HPDE6-E6E7 (cell line): ENCODE measurements around the gene PTDSS2.
"Not testable (repeated sequence)": the region's sequence is repeated elsewhere in the genome, so short reads cannot be mapped to it uniquely, and the experiment has no call there.

ENCODE experiments used
- DNase-seq: peaks from one replicate; pipeline ENCODE4 v3.0.0; 2011; ENCODE audit warnings: missing footprints; ENCODE audit errors: extremely low spot score

Gene PTDSS2

DNA sequence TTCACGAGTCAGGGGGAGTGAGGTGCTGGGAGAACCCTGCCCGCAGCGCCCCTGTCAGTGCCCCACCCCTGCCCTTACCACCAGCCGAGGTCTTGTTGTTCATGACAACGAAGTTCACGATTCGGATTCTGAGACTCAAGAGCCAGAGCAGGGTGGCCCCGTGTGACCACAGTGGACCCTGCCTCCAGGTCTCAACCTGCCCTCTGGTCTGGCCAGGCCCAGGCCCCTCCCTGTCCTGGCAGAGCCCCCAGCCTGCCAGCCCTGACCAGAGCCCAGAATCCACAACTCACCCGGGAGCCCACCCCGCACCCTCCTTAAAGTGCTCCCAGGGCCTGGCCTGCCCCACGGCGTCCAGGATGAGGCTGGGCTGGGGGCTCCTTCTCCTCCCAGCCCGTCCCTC lies 18.2 kb upstream of the PTDSS2 start:
- no peak for DNase-seq

DNA sequence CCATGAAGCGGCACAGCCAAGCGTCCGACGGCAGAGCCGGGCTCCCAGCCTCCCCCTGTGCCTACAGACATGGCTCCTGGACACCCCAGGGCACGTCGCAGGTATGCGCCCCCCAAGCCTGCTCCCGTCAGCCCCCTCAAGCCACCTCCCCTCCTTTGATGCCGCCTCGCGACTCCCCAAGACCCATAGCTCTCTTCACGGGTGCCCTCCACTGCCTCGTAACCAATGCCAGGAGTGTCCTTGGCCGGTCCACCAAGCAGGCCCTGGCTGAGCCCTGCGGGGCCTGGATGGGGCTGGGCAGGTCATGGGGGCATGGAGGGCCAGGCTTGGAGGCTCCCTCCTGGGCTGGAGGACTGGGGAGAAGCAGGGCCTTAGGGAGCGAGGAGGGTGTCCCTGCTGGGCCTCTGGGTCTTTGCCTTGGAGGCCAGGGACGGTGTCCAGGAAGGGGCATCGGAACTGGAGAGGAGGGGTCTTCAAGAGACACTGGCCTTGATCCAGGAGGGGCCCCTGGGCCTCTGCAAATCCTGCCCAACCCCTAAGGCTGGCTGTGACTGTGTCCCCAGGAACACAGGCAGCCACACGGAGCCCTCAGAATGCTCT lies 17.5 kb upstream of the PTDSS2 start:
- DNase-seq: no peak

DNA sequence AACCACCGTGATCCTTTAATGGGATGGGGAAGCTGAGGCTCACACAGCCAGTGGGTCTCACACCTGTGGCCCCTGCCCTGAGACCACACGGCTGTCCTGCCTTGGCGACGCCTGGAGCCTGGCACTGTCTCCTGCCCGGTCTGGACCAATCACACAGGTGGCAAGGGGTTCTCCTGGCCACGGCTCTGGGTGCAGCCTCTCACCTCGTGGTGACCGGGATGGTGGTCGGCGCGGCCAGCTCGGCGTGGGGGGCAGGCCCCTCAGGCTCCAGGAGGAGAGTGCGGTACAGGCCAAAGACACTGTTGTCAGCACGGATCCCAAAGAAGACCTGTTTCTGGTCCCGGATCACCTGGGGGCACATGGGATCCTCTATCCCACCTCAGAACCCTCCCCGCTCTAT lies 17.0 kb upstream of the PTDSS2 start:
- no peak for DNase-seq

DNA sequence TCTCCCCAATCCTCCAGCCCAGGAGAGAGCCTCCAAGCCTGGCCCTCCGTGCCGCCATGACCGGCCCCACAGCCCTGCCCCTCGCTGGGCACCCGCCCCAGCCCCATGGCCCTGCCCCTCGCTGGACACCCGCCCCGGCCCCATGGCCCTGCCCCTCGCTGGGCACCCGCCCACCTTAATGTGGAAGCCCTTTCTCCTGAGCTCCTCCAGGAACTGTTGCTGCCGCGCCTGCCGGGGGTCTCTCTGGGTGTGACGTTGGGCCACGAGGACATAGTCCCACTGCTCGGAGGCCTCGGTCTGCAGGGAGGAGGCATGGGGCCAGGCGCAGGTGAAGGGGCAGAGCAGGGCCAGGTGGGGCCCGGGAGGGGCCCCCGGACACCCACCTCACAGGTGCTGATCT lies 16.4 kb upstream of the PTDSS2 start:
- DNase-seq: no peak

DNA sequence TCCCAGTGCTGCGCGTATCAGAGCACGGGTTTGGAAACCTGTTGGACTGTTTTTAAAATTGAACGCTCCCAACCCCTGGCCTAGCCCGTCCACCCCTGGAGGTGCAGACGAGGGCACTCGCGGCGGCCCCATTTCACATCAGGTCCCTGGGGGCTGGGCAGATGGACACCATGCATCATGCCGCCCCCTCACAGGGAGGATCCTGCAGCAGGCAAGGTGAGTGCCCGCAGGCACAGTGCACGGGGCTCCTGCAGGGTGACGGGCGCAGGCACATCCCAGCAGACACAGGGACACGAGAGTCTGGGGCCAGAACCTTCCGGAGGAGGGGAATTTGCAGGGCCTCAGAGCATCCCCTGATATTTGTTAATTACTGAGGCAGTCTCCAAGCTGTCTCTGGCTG lies 15.6 kb upstream of the PTDSS2 start:
- DNase-seq: no peak

DNA sequence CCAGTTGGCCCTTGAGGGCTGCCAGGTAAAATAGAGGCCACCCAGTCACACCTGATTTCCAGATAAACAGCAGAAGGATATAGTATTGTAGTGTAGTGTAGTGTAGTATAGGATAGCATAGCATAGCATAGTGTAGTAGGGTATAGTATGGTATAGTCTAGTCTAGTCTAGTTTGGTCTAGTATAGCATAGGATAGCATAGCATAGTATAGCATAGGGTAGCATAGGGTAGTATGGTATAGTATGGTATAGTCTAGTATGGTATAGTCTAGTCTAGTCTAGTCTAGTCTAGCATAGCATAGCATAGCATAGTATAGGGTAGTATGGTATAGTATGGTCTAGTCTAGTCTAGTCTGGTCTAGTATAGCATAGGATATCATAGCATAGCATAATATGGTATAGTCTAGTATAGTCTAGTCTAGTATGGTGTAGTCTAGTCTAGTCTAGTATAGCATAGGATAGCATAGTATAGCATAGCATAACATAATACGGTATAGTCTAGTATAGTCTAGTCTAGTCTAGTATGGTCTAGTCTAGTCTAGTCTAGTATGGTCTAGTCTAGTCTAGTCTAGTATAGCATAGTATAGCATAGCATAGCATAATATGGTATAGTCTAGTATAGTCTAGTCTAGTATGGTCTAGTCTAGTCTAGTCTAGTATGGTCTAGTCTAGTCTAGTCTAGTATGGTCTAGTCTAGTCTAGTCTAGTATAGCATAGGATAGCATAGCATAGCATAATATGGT lies 14.9 kb upstream of the PTDSS2 start:
- not testable (repeated sequence) for DNase-seq

DNA sequence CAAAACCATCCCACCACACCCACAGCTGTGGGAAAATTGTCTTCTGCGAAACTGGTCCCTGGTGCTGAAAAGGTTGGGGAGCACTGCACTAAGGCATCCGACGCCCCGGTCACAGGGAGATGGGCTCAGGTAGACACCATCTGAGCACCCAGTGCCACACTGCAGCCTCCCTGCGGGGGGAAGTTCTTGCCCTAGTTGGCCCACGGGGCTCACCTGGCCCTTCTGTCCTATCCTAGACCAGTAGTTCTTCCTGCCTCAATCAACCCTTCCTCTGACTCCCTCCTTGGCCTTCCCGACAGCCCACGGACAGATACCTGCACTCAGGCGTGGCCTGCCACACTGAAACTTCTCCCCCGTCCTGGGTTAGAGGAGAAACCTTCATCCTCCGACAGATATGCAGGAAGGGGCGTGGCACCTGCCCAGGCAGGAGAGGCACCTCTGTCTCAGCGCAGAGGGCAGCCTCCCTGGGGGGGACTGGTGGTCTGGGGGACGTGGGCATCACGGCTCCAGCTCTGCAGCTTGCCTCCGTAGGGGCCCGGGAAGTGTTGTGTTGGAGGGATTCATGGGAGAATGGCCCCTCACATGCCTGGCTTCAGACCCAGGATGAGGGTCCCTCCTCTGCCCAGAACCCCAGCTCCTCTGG lies 12.7 kb upstream of the PTDSS2 start:
- DNase-seq: no peak

DNA sequence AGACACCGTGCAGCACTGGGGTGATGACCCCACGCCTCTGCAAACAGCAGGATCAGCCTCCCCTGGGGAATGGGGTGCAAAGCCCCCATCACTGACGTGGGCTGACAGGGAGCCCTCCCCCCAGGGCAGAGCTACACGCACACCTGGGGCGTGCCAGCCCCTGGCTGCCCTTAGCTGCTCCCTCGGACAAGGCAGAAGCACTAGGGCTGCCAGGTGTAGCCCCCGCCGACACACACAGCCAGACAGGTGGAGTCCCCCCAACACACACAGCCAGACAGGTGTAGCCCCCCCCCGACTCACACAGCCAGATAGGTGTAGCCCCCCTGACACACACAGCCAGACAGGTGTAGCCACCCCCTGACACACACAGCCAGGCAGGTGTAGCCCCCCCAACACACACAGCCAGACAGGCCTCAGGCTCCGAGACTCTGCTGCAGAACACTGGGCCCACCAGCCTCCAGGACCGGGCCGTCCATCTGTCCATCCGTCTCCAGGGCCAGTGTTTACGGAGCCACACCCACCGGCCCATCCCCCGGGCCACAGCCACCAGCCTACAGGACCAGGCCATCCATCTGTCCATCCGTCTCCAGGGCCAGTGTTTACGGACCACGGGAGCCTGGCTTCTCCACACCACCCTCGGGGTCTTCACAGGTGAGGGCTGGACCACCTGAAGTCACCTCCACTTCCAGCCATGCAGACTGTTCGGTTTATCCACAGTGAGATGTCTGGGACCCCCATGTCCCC lies 11.8 kb upstream of the PTDSS2 start:
- no peak for DNase-seq

DNA sequence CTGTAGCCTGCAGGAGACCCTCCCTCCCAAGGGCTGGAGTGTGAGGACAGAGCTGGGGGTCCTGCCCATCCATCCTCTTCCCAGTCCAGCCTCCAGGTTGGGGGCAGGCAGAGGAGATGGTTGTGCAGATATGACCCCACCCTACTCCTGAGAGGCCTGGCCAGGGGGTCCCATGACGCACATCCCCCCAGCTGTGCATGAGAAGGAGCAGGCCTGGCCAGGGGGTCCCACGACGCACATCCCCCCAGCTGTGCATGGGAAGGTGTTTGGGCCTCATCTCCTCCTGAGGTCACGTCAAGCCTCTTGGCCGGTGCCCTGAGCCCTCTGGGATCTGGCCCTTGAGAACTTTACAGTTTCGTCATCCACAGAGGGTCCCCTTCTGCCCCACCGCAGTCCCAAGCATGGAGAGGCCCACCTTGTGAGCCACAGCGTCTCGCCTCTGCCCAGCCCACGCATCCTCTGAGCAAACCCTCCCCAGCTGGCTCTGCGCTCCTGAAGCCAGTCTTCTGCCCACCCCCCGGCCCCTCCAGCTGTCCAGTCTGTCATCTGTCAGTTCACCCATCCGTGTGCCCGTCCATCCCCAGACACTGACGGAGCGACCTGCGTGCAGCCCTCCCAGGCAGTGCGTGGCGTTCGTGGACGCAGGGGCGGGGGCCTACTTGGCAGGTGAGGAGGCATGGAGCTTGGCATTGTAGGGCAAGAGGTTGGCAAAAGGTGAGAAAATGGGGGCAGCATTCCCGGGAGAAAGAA lies 10.6 kb upstream of the PTDSS2 start:
- no peak for DNase-seq

DNA sequence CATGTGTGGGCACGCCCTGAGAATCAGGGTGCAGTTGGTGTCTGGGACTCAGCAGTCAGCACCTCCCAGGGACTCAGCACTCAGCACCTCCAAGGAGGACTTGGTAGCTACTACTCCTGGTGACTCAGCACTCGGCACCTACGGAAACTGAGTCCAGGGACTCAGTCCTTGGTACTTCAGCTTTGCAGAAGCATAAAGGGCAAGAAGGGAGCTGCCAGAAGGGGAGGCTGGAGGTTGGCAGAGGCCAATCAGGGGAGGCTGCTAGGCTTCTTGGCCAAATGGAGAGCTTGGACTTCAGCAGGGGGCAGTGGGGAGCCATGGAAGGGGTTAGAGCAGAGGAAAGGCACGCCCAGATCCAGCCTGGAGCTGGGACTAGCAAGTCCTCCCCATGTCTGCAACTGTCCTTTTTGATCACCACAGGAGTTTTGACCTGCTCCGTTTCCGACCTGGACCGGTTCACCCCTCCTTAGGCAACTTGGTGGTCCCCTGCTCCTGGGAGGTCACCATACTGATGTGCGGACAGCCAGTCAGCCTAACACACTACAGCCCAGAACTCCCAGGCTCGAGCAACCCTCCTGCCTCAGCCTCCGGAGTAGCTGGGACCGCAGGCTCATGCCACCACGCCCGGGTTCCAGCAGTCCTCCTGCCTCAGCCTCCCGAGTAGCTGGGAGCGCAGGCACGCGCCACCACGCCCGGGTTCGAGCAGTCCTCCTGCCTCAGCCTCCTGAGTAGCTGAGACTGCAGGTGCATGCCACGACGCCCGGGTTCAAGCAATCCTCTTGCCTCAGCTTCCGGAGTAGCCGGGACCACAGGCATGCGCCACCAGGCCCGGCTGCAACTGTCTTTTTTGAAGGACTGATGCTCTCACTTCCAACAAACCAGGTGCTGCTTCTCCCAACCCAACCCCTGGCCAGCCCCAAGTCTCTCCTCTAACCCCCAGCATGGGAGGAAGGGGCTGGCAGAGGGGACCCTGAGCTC lies 9.7 kb upstream of the PTDSS2 start:
- DNase-seq: no peak

DNA sequence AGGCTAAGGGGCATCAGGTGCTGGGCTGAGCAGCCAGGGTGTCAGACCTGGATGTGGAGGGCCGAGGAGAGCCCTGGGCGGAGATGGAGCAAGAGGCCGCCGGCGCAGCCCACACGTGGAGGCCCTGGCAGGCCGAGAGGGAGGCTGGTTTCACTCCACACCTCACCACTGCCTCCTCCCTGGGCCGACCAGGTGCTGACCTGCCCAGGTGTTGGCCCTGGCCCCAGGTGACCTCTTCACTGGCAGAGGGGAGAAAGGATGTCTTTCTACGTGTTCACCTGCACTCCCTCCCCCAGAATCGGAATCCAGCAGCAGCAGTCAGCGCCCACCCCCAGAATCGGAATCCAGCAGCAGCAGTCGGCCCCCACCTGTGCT lies 9.0 kb upstream of the PTDSS2 start:
- no peak for DNase-seq

DNA sequence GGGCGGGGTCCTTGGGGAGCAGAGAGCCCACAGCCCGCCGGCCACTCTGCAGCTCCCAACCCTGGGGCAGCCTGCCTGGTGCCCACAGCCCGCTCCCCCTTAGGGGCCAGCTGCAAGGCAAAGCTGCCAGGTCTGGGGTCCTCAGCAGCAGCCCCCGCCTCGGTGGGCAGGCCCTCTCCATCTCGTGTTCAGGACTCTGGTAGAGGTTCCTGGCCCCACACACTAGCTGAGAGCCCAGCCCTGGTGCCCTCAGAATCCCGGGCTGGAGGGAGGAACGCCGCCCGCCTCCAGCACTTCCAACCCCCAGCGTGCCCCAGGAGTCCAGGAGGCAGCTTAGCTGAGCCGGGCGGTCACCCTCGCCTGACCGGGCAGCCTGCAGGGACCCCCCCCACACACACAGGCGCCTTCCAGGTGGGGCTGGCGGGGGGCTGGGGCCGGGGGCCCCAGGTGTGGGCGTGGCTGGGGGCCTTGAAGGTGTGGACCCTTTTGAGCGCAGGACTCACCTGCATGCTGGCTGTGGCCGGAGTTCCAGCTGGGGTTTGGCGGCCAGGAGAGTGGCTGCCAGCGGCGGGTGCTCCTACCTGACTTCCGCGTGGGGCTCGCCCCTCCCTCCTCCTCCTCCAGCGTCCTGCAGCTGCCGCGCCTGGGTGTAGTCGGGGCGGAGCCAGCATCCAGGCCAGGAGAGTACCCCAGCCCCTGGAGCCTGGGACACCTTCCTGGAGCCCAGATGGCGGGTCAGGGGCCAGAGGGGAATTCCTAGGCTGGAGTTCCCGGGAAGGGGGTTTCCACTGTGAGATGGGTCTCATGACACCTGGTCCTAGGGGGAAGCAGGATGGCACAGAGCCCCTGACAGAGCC lies 8.4 kb upstream of the PTDSS2 start, which contains the start of gene ANO9:
Gene ANO9 (minus strand): TSS at position 594 of the 857 bp plus-strand sequence. CDS start 85 bp downstream, at position 509.
- no peak for DNase-seq

DNA sequence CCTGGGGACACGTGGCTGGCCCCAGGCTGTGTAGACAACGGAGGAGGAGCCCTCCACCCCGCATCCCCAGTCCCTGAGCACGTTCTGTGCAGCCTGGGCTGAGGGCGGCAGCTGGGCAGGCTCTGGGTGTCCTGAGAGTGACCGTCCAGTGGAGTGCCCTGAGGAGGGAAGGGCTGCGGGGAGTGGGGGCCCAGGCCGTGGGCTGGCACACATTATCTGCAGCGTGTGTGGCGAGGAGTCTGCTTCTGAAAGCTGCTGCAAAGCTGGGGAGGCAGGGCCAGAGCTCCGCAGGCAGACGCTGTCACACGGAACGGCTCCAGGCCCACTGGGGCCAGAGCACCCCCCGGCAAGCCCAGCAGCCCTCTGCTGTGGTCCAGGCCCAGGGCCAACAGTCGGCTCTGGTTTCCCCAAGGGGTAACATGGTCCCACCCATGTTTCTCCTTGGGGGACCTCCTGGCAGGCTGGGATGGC lies 7.4 kb upstream of the PTDSS2 start:
- no peak for DNase-seq

DNA sequence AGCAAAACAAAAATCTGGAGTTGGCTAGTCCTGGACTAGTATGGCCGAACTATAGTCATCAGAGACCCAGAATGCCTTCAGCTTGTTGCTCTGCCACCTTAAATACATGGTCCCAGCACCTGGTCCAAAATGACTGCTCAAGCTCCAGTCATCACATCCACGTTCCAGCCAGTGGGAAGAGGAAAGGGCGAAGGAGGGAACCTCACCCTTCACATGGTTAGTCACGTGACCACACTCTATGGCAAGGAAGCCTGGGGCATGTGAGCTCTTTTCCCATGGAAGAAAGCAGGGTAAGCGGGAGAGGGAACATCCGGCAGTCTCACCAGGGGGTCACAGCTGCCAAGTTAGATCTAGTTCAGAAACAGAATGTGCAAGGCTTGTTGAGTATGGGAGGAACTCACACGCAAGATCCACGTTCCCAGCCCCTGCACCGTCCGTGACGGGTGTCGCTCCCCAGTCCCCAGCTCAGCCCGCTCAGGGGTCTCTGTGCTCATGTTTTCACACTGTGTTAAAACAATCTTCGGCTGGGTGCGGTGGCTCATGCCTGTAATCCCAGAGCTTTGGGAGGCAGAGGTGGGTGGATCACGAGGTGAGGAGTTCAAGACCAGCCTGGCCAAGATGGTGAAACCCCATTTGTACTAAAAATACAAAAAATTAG lies 6.4 kb upstream of the PTDSS2 start:
- no peak for DNase-seq

DNA sequence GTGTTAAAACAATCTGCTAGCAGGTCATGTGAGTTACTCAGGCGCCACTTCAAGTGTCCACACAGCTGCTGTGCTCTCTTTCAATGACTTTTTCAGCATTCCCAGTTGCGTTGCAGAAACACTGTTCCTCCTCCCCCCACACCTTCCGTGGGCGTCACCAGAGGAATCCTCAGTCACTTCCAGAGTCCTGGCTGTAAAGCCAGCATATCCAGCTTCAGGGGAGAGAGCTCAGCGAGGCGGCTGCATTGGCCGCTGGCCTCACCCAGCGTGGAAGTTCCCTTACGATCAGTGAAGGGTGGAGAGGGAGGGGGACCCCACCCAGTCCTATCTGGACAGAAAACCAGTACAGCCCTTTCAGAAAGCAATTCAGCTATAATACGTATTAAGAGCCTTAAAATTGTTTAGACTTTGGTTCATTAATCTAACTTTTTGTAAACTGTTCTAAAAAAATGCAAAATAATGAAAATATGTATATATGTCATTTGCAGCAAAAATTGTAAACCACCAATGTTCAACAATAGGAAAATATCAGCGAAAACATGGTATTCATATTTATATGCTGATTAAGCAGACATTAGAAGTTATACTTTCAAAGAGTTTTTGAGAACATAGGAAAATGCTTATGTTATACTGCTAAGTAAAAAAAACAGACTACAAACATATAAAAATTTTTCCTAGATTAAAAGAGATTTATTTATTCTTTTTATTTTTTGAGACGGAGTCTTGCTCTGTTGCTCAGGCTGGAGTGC lies 5.5 kb upstream of the PTDSS2 start:
- no peak for DNase-seq

DNA sequence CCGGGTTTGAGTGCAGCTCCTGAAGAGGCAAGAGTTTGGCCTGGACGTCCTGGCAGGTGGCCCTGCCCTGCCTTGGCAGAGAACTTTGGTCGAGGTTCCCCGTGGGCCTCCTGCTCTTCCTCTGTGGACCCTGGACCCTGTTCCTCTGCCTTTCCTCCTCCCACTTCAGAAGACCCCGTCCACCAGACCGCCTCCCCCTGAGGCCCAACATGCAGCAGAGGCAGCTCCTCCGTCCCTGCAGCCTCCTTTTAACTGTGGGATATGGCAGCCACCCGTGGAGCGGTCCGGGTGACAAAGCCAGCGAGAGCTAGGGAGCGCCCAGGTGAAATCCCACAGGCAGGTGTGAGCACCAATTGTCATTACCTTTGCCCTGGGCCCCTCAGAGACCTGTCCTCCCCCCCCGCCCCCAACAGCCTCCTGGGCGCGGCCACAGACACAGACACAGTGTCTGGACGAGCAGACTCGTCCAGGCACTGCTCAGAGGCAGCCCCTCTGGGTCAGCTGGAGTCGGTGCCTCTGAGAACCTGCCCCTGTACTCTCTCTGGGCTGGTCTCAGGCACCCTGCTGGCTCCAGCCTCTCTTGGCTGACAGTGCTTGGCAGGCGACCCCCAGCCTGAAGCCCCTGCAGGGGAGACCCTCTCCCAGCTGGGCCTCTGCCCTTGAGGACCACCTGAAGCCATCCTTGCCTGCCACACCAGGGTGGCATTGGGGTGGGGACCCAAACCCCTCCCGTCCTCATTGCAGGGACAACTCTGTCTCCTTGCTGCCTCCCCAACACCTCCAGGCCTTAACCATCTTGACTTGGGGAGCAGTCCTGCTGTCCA lies 4.1 kb upstream of the PTDSS2 start:
- DNase-seq: no peak

DNA sequence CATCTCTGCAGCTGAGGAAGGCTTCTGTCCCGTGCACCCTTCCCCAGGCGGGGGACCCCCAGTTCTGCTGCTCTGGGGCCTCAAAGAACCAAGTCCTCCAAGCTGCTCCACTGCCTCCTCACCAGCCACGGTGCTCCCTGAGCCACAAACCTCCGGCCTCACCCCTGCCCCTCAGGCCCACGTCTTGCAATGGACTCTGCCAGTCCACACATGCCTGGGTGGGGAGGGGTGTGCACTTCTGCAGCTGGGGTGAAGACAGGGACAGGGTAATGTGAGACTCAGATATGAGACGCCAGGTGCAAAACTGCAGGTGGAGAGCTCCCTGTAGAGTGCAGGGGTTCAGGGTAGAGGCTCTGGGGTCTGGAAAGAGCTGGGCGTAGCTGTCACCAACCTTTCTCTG lies 3.2 kb upstream of the PTDSS2 start:
- DNase-seq: no peak
